ENCODE measurements around the gene HLCS.

HLCS gene

DNA sequence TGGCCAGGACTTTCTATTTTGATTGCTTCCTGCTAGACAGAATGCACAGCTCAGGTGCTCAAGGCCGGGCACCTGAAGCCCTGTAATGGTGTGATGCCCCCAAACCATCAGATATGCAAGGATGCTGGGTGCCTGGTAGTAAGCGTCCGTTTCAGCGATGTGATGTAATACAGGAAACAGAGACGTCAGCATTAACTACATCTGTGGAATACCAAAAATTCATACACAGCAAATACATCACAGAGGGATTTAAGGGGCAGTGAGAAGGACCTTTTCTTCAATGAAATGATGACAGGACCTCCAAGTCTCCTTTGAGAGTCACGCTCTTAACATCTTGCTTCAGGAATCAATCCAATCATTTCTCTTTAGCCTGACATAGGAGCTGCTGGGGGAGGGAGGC is 203.2 kb downstream of the HLCS start:
- Histone ChIP-seq H3K27me3 (replicated peaks; ENCODE audit: insufficient read depth, low read length) (no peaks in the 10 kb centered on the region), H3K4me1 (ENCODE audit: low read length) (no peaks in the 10 kb centered on the region), H3F3A (ENCODE audit: insufficient read depth, low read length) (no peaks in the 10 kb centered on the region), H3K27ac (ENCODE audit: low read length) (no peak overlapping the region), H3K9me3 (replicated peaks; ENCODE audit: insufficient read depth, low read length) (no peaks in the 10 kb centered on the region), H4K20me1 (ENCODE audit: insufficient read depth, low read length) (no peaks in the 10 kb centered on the region), H2AFZ (ENCODE audit: low read length) (no peak overlapping the region), H3K9ac (ENCODE audit: low read length) (no peak overlapping the region), H3K9me2 (replicated peaks; ENCODE audit: insufficient read depth, low read length) (no peaks in the 10 kb centered on the region), H3K4me2 (ENCODE audit: low read depth, low read length) (no peak overlapping the region), H3K79me2 (ENCODE audit: low read length) (no peaks in the 10 kb centered on the region), H3K4me3 (ENCODE audit: low read length) (no peak overlapping the region), H3K36me3 (replicated peaks; ENCODE audit: insufficient read depth, low read length) (no peaks in the 10 kb centered on the region)
- no peak for DNase-seq
- TF ChIP-seq EZH2phosphoT487 (IDR thresholded peaks at IDR 0.05; ENCODE audit: low read length): no peak
- TF ChIP-seq CTCF (IDR thresholded peaks at IDR 0.05; ENCODE audit: low read length): no peak
- no peak for TF ChIP-seq EZH2 (optimal IDR thresholded peaks at IDR 0.05; ENCODE audit: low read depth, low read length)

DNA sequence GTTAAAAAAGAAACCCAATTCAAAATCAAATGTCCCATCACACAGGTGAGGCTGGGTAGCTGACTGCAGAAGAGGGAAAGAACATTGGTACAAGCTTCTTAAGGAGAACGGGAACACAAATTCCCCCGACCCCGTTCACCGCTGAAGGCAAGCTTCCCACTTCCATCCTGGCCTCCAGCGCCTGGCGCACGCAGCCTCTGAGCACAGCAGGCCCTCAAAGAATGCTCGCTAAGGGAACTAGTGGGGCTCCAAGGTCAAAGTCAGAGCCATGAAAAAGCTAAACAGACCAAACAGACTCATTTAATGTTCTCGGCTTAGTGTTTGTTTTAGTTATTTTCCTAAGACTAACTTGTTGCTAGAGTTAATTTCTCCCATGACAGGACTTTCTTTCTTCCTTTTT is 203.8 kb downstream of the HLCS start:
- no peak overlapping the region for H3K4me2 ChIP-seq (ENCODE audit: low read depth, low read length)

DNA sequence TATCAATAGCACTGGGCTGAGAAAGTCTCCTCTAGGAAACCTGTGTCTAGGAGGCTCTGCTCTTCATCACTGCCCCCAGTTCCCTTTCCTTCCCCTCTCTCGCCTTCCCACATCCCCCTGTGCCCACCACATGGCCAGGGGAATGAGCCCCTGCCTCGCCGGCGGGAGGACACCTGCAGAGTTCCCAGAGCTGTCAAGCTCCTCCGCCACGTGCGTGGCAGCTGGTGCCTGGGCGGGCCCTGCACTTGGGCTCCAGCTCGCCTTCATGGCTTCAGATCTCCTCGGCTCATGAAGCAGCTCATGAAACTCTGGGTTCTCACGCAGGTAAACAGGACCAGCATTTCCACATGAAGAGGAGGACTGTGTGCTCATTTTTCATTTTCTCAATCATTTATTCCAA is 204.8 kb downstream of the HLCS start:
- Histone ChIP-seq H3K9me2 (replicated peaks; ENCODE audit: insufficient read depth, low read length) (no peaks in the 10 kb centered on the region), H3K4me3 (ENCODE audit: low read length) (no peak overlapping the region)
- DNase-seq: no peak

More for the DNA sequence above, 203.8 kb downstream of the HLCS start:
- Histone ChIP-seq H3K4me1 (ENCODE audit: low read length) (no peaks in the 10 kb centered on the region), H3K27ac (ENCODE audit: low read length) (no peak overlapping the region), H3K9ac (ENCODE audit: low read length) (no peak overlapping the region), H3K9me3 (replicated peaks; ENCODE audit: insufficient read depth, low read length) (no peaks in the 10 kb centered on the region), H3K4me3 (ENCODE audit: low read length) (no peak overlapping the region), H3K27me3 (replicated peaks; ENCODE audit: insufficient read depth, low read length) (no peaks in the 10 kb centered on the region), H4K20me1 (ENCODE audit: insufficient read depth, low read length) (no peaks in the 10 kb centered on the region), H3K9me2 (replicated peaks; ENCODE audit: insufficient read depth, low read length) (no peaks in the 10 kb centered on the region), H3K79me2 (ENCODE audit: low read length) (no peaks in the 10 kb centered on the region), H2AFZ (ENCODE audit: low read length) (no peak overlapping the region), H3K36me3 (replicated peaks; ENCODE audit: insufficient read depth, low read length) (no peaks in the 10 kb centered on the region), H3F3A (ENCODE audit: insufficient read depth, low read length) (no peaks in the 10 kb centered on the region)
- no peak for DNase-seq
- TF ChIP-seq CTCF (IDR thresholded peaks at IDR 0.05; ENCODE audit: low read length): no peak
- no peak for TF ChIP-seq EZH2 (optimal IDR thresholded peaks at IDR 0.05; ENCODE audit: low read depth, low read length)
- no peak for TF ChIP-seq EZH2phosphoT487 (IDR thresholded peaks at IDR 0.05; ENCODE audit: low read length)

More for the DNA sequence above, 204.8 kb downstream of the HLCS start:
- Histone ChIP-seq H3K4me2 (ENCODE audit: low read depth, low read length) (no peak overlapping the region), H3K79me2 (ENCODE audit: low read length) (no peaks in the 10 kb centered on the region), H3K27ac (ENCODE audit: low read length) (no peak overlapping the region), H4K20me1 (ENCODE audit: insufficient read depth, low read length) (no peaks in the 10 kb centered on the region), H3K36me3 (replicated peaks; ENCODE audit: insufficient read depth, low read length) (no peaks in the 10 kb centered on the region), H3F3A (ENCODE audit: insufficient read depth, low read length) (no peaks in the 10 kb centered on the region), H2AFZ (ENCODE audit: low read length) (no peak overlapping the region), H3K27me3 (replicated peaks; ENCODE audit: insufficient read depth, low read length) (no peaks in the 10 kb centered on the region), H3K9me3 (replicated peaks; ENCODE audit: insufficient read depth, low read length) (no peaks in the 10 kb centered on the region), H3K4me1 (ENCODE audit: low read length) (no peaks in the 10 kb centered on the region), H3K9ac (ENCODE audit: low read length) (no peak overlapping the region)
- TF ChIP-seq CTCF (IDR thresholded peaks at IDR 0.05; ENCODE audit: low read length) (no peak), EZH2 (optimal IDR thresholded peaks at IDR 0.05; ENCODE audit: low read depth, low read length) (no peak), EZH2phosphoT487 (IDR thresholded peaks at IDR 0.05; ENCODE audit: low read length) (no peak)
